Activated gamma-delta T cell treated with Interleukin-2 at 50 U/mL for 16 hours (primary cell): ENCODE results near the gene EFNA4.

Experiments used
- DNase-seq: peaks from one replicate; pipeline ENCODE4 v3.0.0-alpha.2; 2020

The EFNA4 gene

GRCh38 chr1:155034318-155035208 is 29.0 kb upstream of the EFNA4 start:
- no peak for DNase-seq

- DNase-seq, result no peak
These were observed 27.6 kb upstream of the EFNA4 start for GRCh38 chr1:155035936-155036335.

- DNase-seq, result no peak
These were observed 26.5 kb upstream of the EFNA4 start for GRCh38 chr1:155037043-155037442.

GRCh38 chr1:155037851-155038441 is 25.6 kb upstream of the EFNA4 start:
- DNase-seq, result no peak

- no peak for DNase-seq
These were observed 24.8 kb upstream of the EFNA4 start for GRCh38 chr1:155038602-155039307.

- DNase-seq, result no peak
These were observed 24.3 kb upstream of the EFNA4 start for GRCh38 chr1:155039308-155039669.

GRCh38 chr1:155040358-155041093 is 23.0 kb upstream of the EFNA4 start:
- no peak for DNase-seq

- DNase-seq, result no peak
These were observed 20.8 kb upstream of the EFNA4 start for GRCh38 chr1:155042789-155043188.

- no peak for DNase-seq
These were observed 20.2 kb upstream of the EFNA4 start for GRCh38 chr1:155043301-155043702.

- no peak for DNase-seq
These were observed 19.7 kb upstream of the EFNA4 start for GRCh38 chr1:155043793-155044192.

GRCh38 chr1:155044365-155044764 is 19.2 kb upstream of the EFNA4 start:
- no peak for DNase-seq

GRCh38 chr1:155044812-155045657 is 18.5 kb upstream of the EFNA4 start:
- DNase-seq, result peak; percentile 64

GRCh38 chr1:155048449-155049334 is 14.8 kb upstream of the EFNA4 start:
- no peak for DNase-seq

- DNase-seq, result no peak
These were observed 13.6 kb upstream of the EFNA4 start for GRCh38 chr1:155049651-155050559.

GRCh38 chr1:155050560-155051341 is 12.8 kb upstream of the EFNA4 start, which contains the start of gene ADAM15:
Gene ADAM15 (plus strand): TSS chr1:155051316. CDS start chr1:155051387, 71 bp downstream.
- peak; percentile 71 for DNase-seq

- no peak for DNase-seq
These were observed 12.2 kb upstream of the EFNA4 start for GRCh38 chr1:155051342-155051776.

GRCh38 chr1:155051777-155052398 is 11.7 kb upstream of the EFNA4 start:
- peak; percentile 34 for DNase-seq
